Glutamatergic neuron (in vitro differentiated cells): ENCODE data around the gene SNX32. TPM values are rescaled to one million over a fixed set of nuclear protein-coding genes. Genes with fewer than 3 reads are reported as not detected.

Experiments used
- DNase-seq: peaks from one replicate; pipeline ENCODE4 v3.0.0; 2022
- H3K27ac Mint-ChIP-seq: one replicate; pipeline ENCODE4 v1.8.0; 2020; ENCODE audit warnings: mild to moderate bottlenecking, mixed read lengths, inconsistent platforms; ENCODE audit not compliant: unreplicated experiment
- H3K27me3 Mint-ChIP-seq: one replicate; pipeline ENCODE4 v1.8.0; 2020; ENCODE audit warnings: mild to moderate bottlenecking, moderate library complexity, mixed read lengths, inconsistent platforms; ENCODE audit not compliant: unreplicated experiment
- H3K36me3 Mint-ChIP-seq: one replicate; pipeline ENCODE4 v1.8.0; 2020; ENCODE audit warnings: mild to moderate bottlenecking, mixed read lengths, inconsistent platforms; ENCODE audit not compliant: unreplicated experiment
- H3K4me1 Mint-ChIP-seq: one replicate; pipeline ENCODE4 v1.8.0; 2020; ENCODE audit warnings: mild to moderate bottlenecking, low read depth, mixed read lengths, inconsistent platforms; ENCODE audit not compliant: unreplicated experiment
- H3K4me3 Mint-ChIP-seq: one replicate; pipeline ENCODE4 v1.8.0; 2020; ENCODE audit warnings: mild to moderate bottlenecking, mixed read lengths, inconsistent platforms; ENCODE audit not compliant: unreplicated experiment
- H3K9me3 Mint-ChIP-seq: one replicate; pipeline ENCODE4 v1.8.0; 2020; ENCODE audit warnings: mild to moderate bottlenecking, moderate library complexity, mixed read lengths, inconsistent platforms; ENCODE audit not compliant: unreplicated experiment
- total RNA-seq: library from RNA; stranded (reverse); fragmentation: NEBNext Ultra II Directional; extraction: Animal tissue kit (Norgen Biotek cat#: 25700); gene quantifications from one replicate; pipeline ENCODE4 v1.2.1, GENCODE V29; 2021; ENCODE audit not compliant: unreplicated experiment
- TF ChIP-seq, protein P1 (sequence below): fragments of 200-600 bp; sonication (generic); IDR thresholded peaks from one replicate; pipeline ENCODE4 v1.5.0; 2021; ENCODE audit not compliant: partially characterized antibody, unreplicated experiment

SNX32 gene
- total RNA-seq, 1 donor from 2014 or later: 14.7 TPM

DNA sequence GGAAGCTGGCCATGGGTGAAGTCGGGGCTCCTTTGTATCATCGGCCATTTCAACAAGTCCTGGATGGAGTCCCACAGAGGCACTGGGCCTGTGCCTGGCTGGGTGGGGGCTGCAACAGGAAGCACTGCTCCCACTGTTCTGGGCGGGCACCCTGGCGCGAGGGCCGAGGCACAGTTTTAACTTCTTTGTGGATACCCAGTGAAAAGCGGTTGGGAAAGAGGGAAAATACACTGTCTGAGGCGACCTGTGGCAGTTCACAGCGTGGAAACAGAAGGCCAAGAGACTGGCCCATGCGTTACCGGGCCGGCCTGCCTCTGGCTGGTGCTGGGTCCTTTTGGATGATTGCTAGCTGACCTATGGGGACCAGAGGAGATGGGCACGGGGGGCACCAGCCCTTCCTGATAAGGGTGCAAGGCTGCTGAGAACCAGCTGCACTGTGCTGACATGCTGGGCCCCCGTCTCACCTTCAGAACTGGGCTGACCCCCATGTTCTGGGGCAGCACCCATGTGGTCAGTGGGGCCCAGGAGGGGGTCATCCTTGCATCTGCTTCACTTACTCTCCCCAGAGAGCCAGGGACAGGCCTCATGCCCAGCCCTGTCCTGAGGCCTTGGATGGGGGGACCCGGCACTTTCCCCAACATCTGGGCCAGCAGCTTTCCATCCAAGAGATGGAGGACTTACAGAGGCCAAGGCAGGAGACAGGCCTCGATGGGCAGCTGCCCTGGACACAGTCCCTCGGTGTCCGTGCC, 42.7 kb upstream of the SNX32 start:
- Mint-ChIP-seq H3K9me3 (peaks cover 5% of the 10 kb centered on the region), H3K4me1 (peaks cover 1% of the 10 kb centered on the region), H3K27ac (peak overlapping the region; percentile 5), H3K36me3 (no peaks in the 10 kb centered on the region), H3K27me3 (peaks cover 10% of the 10 kb centered on the region), H3K4me3 (no peak overlapping the region)
- TF ChIP-seq, protein P1, sequence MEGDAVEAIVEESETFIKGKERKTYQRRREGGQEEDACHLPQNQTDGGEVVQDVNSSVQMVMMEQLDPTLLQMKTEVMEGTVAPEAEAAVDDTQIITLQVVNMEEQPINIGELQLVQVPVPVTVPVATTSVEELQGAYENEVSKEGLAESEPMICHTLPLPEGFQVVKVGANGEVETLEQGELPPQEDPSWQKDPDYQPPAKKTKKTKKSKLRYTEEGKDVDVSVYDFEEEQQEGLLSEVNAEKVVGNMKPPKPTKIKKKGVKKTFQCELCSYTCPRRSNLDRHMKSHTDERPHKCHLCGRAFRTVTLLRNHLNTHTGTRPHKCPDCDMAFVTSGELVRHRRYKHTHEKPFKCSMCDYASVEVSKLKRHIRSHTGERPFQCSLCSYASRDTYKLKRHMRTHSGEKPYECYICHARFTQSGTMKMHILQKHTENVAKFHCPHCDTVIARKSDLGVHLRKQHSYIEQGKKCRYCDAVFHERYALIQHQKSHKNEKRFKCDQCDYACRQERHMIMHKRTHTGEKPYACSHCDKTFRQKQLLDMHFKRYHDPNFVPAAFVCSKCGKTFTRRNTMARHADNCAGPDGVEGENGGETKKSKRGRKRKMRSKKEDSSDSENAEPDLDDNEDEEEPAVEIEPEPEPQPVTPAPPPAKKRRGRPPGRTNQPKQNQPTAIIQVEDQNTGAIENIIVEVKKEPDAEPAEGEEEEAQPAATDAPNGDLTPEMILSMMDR: no peak
- no peak for DNase-seq

DNA sequence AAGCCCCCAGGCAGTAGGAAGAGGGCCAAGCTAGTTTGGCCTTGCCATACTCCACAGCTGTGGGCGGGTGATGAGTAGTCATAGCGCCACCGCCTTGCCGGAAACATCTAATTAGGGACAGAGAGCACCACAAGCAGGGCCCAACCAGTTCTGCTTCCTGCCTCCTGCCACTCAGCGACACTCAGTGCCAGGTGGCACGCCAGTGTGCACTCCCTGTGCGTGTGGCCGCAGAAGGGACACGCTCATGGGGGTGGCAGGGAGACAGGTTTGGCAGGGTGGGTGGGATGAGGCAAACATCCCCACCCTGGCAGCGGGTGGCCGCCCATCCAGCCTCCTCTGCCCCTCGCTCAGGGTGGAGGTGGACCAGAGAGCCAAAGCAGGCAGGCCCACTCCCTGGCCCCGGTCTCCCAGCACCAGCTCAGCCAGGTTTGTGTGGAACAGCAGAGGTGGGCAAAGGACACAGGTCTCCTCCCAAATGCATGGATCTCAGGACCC, 42.0 kb upstream of the SNX32 start:
- Mint-ChIP-seq H3K27me3 (peaks cover 12% of the 10 kb centered on the region), H3K27ac (no peak overlapping the region), H3K9me3 (peaks cover 5% of the 10 kb centered on the region), H3K36me3 (no peaks in the 10 kb centered on the region), H3K4me1 (peaks cover 1% of the 10 kb centered on the region), H3K4me3 (no peak overlapping the region)
- TF ChIP-seq, protein P1: no peak
- DNase-seq: no peak

DNA sequence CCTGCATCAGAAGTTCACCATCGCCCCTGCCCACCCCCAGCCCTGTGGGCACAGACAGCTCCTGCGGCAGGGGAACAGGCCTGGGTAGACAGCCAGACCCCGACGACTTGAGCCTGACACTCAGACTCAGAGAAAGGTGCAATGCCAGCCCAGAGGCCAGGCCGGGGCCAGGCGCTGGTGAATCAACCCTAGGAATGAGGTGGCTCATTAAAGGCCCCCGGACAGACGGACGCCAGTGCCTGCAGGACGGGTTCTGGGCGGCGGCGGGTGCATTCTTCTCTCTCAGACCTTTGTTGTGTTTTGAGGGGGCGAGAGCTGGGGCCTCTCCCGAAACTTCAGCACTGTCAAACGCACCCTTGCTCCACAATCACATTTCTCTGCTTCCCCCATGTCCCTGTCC, 41.3 kb upstream of the SNX32 start:
- TF ChIP-seq, protein P1: no peak
- Mint-ChIP-seq H3K27me3 (peaks cover 12% of the 10 kb centered on the region), H3K4me3 (no peak overlapping the region), H3K36me3 (no peaks in the 10 kb centered on the region), H3K9me3 (peaks cover 5% of the 10 kb centered on the region), H3K27ac (no peak overlapping the region), H3K4me1 (peaks cover 1% of the 10 kb centered on the region)
- no peak for DNase-seq

DNA sequence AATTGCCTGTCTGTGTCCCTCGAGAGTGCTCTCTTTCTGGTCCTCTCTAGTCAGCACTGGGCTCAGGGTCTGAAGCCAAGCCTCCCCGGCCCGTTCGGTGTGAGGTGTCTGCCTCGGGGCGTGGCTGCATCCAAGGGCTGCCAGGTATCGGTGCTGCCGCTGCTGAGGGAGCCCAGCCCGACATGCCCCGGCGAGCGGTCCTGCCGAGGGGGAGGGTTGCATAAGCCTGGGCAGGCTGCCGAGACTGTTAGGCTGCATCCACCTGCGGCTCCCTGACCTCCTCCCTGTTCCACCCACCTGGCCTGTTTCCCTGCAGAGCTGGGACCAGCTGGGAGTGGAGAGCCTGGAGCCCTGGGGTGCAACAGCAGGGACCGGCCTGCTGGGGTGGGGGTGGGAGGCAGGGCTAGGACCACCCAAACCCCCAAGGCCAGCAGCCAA, 40.6 kb upstream of the SNX32 start:
- peaks cover 1% of the 10 kb centered on the region for H3K4me1 Mint-ChIP-seq
- no peak overlapping the region for H3K27ac Mint-ChIP-seq
- TF ChIP-seq, protein P1: no peak
- H3K9me3 Mint-ChIP-seq: peaks cover 5% of the 10 kb centered on the region
- no peak overlapping the region for H3K4me3 Mint-ChIP-seq
- no peak for DNase-seq
- peaks cover 9% of the 10 kb centered on the region for H3K27me3 Mint-ChIP-seq
- H3K36me3 Mint-ChIP-seq: no peaks in the 10 kb centered on the region
